ENCODE results near the gene KLHL13.
"Not testable (repeated sequence)": the region's sequence is repeated elsewhere in the genome, so short reads cannot be mapped to it uniquely, and the experiment has no call there.

Gene KLHL13

DNA sequence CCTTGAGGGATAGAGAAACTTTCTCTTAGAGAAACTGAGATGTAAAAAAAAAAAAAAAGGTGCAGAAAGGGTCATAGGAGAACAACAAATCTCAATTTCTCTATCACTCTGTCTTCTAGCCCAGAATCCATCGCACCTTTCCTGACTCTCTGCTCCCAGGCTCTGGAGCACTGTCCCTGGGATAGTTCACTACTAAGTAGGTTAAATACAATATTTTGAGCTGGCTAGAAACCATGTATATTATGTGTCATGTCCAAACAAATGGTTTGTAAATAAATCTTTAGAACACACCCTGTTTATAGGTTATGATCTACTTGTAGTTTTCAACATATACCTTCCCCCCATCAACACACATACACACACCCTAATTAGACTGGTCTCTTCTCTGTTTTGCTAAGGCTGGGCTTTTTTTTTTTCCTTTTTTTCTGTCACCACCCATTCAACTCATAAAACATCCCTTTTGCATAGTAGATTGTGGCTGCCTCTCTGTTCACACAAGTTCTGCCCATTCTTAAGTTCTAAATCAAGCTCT lies 124.4 kb downstream of the KLHL13 start:
- no peak for DNase-seq (ENCODE audit: low spot score)

DNA sequence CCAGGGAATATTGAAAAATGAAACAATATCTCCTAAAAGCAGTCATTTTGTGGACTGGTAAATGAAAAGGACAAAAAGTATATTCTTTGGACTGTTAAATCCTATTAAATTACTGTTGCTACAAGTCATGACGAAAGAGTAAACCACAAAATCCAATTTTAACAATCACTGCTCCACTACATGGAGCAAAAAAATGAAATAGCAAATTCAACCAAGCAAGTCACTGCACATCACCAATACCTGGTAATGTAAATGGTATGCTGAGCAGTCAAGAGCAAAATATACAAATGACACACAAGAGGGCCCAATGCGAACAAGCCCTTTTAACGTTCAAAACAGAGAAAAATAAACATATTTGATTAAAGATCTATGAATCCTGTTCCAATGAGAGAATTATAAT lies 126.2 kb downstream of the KLHL13 start:
- no peak for DNase-seq (ENCODE audit: low spot score)

DNA sequence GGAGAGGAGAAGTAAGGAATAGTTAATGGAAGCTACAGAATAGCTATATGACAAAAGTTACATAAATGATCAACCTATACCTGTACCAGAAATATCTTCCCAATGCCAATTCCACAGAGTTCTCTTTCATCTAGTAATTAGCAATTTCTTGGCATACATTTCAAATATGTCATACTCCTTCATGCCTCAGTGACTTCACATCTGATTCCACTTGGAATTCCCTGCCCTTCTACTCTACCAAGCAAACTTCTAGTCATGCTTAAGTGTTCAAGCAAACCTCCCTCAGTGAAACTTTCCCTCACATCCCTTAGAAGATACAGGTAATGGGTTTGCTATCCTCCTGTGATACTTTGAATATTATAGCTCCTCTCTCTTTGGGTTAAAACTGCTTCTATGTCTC lies 127.1 kb downstream of the KLHL13 start:
- DNase-seq (ENCODE audit: low spot score) = no peak

DNA sequence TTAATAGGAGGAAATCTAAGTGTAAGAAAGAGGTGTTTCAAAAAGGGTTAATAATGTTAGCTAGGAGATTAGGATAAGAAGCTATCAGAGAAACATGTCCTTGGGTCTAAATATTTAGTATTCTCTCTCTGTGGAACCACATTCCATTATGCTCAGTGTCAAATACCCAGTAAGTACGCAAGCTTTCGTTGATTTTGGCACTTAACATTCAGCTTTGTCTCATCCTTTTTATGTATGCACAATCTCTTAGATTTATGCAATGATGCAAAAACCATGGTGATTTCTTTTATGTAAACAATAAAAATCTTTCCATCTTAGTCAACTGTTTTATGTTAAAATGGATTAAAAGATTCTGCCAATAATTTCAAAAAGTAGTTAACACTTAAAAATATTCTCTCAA lies 129.2 kb downstream of the KLHL13 start:
- no peak for DNase-seq (ENCODE audit: low spot score)

DNA sequence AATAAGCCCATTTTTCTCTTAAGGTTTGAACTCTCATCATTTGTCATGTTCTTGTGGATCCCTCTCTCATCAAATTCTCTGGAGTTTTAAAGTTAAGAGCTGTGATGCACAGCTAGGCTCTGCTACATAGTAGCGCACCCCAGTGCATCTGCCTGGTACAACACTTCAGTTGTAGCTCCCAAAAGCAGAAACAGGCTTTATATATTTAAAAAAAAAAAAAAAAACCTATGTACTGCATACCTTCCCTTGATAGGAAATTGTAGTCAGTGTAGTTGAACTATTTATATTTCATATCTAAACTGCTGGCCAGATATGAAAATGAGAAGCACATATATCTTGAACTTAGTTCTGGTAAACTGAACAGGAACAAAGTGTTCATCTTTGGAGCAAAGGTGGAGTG lies 131.4 kb downstream of the KLHL13 start:
- no peak for DNase-seq (ENCODE audit: low spot score)

DNA sequence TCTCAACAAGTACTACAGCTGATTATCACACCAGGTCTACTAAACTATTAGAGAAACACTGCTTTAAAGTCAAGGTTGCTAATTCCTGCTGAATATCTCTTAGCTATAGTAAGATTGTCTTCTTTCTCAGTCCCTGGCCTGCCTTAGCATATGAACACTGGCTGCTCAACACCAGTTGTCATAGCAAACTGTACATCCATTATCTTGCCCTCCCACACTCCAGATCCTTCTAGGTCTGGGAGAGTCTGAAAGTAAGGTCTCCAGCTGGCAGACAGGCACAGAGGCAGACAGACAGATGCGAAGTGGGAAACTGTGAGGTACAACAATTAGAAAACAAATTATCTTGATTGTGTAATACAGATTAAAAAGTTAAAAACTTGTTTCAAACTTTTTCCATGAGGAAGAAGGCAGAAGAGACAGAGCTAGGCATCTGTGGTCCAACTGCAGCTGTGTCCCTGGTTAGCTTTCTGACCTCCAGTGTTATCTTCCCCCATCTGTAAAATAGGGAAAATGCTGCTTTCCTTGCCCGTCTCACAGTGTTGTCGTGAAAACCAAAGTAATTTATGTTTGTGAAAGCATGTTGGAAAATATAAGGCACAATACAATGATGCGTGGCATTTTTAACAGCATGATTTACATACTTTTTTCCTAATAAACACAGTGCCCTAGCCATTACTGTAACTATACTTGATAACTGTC lies 133.8 kb downstream of the KLHL13 start:
- no peak for DNase-seq (ENCODE audit: low spot score)

- DNase-seq (ENCODE audit: low spot score) = no peak
These were observed 138.2 kb downstream of the KLHL13 start for GRCh38 chrX:117978402-117978801.

DNA sequence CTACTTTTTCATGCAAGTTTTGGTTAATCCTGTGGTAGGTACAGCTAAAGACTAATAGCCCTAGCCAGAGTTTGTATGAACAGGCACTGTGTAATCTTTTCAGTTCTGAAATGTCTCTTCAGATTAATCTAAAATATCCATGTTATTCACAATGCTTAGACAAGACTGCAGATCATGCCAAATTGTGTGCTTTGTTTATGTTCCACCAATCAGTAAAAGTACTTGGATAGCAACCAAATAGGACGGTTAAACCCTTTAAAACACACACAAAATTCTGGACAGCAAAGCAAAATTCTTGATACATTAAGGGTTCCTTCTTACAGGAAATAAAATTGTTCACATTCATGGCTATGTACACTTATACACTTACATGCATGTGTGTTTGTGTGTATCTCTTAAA lies 139.1 kb downstream of the KLHL13 start:
- no peak for DNase-seq (ENCODE audit: low spot score)

DNA sequence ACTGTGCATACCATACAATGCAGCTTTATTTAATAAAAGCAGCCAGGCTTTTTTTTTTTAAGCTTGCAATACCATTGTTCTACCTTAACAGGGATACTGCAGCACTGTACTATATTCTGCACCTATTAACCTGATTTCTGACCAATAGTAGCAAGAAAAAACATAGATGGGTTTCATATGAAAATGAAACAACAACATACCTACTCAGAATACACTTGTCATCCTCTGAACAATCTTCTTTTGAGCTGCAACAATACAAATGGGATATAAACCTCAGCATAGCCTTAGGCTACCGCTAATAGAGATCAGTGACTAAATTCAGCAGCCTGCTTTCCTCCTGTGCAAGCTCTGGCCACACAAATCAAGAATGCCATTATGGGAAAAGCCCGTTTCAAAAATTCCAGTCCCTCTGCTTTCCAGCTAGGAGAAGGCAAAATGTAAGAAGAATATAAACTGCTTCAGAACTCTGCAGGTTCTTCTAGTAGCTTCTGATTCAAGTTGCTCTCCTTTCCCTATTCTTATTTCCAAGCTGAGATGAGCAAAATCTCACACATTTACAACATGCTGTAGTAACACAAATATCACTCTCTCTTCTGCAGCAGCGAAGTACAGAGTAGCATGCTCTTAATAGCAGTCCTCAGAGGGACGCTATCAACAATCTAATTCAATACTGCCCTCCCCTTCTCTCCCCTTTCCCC lies 143.4 kb downstream of the KLHL13 start:
- no peak for DNase-seq (ENCODE audit: low spot score)

GRCh38 chrX:117972711-117973109 lies 143.9 kb downstream of the KLHL13 start:
- DNase-seq (ENCODE audit: low spot score) = no peak

- DNase-seq (ENCODE audit: low spot score) = no peak
These were observed 146.8 kb downstream of the KLHL13 start for GRCh38 chrX:117969782-117970181.

GRCh38 chrX:117969328-117969727 lies 147.3 kb downstream of the KLHL13 start:
- DNase-seq (ENCODE audit: low spot score) = no peak

DNA sequence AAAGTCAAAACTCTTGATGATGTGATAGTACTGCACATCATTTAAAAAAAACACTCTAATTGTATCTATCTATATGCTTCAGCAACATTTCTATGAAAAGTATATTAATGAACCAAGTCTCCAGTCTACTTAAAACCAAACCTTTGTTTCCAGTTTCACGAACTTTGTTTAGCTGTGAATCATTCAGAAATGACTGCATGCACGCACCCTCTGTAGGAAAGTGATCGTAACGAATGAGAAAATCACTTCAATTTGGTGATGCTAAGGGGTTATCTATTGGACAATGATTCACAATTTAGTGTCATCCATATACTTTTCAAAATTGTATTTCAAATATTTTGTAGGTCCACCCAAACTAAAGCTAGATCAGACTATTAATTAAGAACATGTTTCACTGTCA lies 157.6 kb downstream of the KLHL13 start:
- DNase-seq (ENCODE audit: low spot score) = no peak

- DNase-seq (ENCODE audit: low spot score) = no peak
These were observed 159.5 kb downstream of the KLHL13 start for GRCh38 chrX:117957128-117957527.

DNA sequence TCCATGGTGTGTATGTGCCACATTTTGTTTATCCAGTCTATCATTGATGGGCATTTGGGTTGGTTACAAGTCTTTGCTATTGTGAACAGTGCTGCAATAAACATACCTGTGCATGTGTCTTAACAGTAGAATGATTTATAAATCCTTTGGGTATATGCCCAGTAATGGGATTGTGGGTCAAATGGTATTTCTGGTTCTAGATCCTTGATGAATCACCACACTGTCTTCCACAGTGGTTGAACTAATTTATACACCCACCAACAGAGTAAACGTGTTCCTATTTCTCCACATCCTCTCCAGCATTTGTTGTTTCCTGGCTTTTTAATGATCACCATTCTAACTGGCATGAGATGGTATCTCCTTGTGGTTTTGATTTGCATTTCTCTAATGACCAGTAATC lies 177.3 kb downstream of the KLHL13 start:
- not testable (repeated sequence) for DNase-seq (ENCODE audit: low spot score)

GRCh38 chrX:117936118-117936517 lies 180.5 kb downstream of the KLHL13 start:
- DNase-seq (ENCODE audit: low spot score) = no peak

DNA sequence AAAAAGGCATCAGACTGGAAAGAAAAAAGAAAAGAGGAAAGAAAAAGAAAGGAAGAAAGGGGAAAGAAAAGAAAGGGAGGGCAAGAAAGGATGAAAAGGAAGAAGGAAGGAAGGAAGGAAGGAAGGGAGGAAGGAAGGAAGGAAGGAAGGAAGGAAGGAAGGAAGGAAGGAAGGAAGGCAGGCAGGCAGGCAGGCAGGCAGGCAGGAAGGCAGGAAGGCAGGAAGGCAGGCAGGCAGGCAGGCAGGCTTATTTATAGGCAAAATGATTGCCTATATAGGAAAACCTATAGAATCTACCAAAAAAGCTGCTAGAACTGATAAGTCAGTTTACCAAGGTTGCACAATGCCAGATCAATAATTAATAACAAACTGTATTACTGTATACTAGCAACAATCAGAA lies 186.5 kb downstream of the KLHL13 start:
- DNase-seq (ENCODE audit: low spot score) = not testable (repeated sequence)

DNA sequence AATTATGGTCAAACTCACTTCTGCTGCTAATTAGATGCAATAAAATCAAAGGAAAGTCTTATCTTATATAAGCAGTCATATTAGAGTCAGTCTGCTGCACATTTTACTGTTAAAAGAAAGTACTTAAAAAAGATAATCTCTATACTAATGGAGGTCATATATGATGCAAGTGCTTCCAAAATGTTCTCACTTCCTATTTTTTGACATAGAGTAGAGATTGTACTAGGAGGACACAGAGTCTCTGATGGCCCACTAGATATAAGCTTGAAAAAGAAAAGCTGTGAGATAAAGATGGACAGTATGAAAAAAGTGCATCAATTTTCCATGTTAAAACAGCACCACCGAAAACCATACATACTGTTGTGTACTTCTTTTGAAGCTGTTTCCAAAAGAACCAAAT lies 196.9 kb downstream of the KLHL13 start:
- no peak for DNase-seq (ENCODE audit: low spot score)

GRCh38 chrX:117910216-117910615 lies 206.4 kb downstream of the KLHL13 start:
- DNase-seq (ENCODE audit: low spot score) = no peak

DNA sequence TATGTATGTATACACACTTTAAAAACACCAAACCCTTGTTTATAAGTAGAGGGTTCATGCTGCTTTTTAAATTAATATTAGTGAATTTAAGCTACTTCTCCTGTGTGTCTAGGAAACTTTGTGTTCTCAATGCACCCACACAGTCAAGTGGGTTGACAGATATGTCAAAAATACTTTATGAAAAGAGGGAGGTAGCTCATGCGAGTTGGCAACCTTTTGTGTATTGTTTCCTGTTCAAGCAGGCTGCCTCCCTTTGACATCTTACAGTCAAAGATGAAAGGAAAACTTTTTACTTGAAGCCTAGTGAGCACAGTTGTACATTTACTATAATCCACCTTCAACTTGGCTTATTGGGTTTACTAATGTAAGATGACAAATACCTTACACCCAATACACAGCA lies 218.4 kb downstream of the KLHL13 start:
- DNase-seq (ENCODE audit: low spot score) = no peak

- DNase-seq (ENCODE audit: low spot score) = no peak
These were observed 221.2 kb downstream of the KLHL13 start for GRCh38 chrX:117895418-117895817.

- DNase-seq (ENCODE audit: low spot score) = no peak
These were observed 224.1 kb downstream of the KLHL13 start for GRCh38 chrX:117892469-117892868.

- no peak for DNase-seq (ENCODE audit: low spot score)
These were observed 244.8 kb downstream of the KLHL13 start for GRCh38 chrX:117871796-117872195.

GRCh38 chrX:117860517-117860916 lies 256.1 kb downstream of the KLHL13 start:
- DNase-seq (ENCODE audit: low spot score) = no peak

All from Ammon's horn (tissue), 1 donor.